ENCODE results near the gene RAPGEFL1. TPM values are rescaled to one million over a fixed set of nuclear protein-coding genes. Genes with fewer than 3 reads are reported as not detected.
"Not testable (repeated sequence)": the region's sequence is repeated elsewhere in the genome, so short reads cannot be mapped to it uniquely, and the experiment has no call there.

Gene RAPGEFL1
- total and polyA plus RNA-seq, 7 donors: 0.99 to 85.0 (median 4.3) TPM

GRCh38 chr17:40219594-40220338 is 42.5 kb downstream of the RAPGEFL1 start:
- peak overlapping the region; percentile 66 to 89 (median 72) for H3K4me3 ChIP-seq
- peaks cover 0 to 24% (median 20%) of the 10 kb centered on the region in 4 donors for H3K4me1 ChIP-seq
- intact Hi-C loops (cut with DNase I): loop anchor here (5.0 kb wide), 2 partner anchors 68 to 133 kb away; partner anchors contain the start of gene CDC6
- no peak for DNase-seq
- WGBS, 2 donors: 2% methylated on average over 24 of the region's 24 CpGs
- H3K27me3 ChIP-seq: no peaks in the 10 kb centered on the region
- H3K27ac ChIP-seq: peak overlapping the region; percentile 92 to 93 (median 92)
- TF ChIP-seq POLR2AphosphoS5 (IDR thresholded peaks at IDR 0.05) (no peak), EP300 (IDR thresholded peaks at IDR 0.05) (no peak), CTCF (IDR thresholded peaks at IDR 0.05) (no peak), POLR2A (IDR thresholded peaks at IDR 0.05) (no peak)
- no peaks in the 10 kb centered on the region for H3K9me3 ChIP-seq
- H3K36me3 ChIP-seq: no peaks in the 10 kb centered on the region

DNA sequence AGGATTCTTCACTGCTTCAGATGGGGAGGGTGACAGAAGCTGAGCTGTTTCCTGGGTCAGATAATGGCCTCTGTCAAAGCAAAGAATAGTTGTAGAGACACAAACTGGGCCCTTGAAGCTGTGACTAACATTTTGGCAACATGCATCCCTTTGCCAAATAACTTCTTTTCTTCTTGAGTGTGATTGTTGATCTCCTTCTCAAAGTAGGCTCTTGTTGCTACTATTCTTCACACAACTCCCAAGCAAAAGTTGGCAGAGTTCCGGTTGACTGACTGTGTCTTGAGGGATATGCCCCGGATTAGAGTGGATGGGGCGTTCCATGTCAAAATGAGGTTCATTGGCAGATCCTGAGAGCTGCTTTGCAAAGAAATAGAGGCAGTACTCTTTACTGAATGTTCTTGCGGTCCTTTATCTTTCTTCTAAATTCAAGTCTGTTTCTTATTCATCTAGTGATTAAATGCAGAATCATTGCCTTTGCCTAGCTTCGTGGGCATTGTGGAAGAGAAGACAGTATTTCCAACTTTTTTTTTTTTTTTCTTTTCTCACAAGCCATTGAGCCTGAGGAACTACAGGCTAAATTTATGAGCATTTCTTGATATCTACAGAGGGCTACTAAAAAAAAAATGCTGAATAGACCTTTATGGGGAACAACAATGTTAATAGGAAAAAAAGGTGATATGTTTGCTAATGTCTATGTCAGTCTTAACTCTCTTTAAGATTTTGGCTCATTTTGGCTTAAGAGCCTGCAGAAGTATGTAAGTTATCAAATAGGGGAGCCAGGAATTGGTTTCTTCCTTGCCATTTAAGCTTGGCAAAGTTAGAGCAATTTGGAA is 47.7 kb downstream of the RAPGEFL1 start:
- H3K9me3 ChIP-seq: no peaks in the 10 kb centered on the region
- no peak for DNase-seq
- H3K27ac ChIP-seq: peak overlapping the region; percentile 30 to 48 (median 41)
- H3K4me1 ChIP-seq: peaks cover 0 to 34% (median 29%) of the 10 kb centered on the region in 4 donors
- intact Hi-C loops (cut with DNase I): no loop called here
- H3K4me3 ChIP-seq: no peak overlapping the region
- 80 to 86% methylated on average over 5 of the region's 5 CpGs for WGBS, 2 donors
- no peaks in the 10 kb centered on the region for H3K27me3 ChIP-seq
- H3K36me3 ChIP-seq: peaks cover 0 to 19% (median 5%) of the 10 kb centered on the region in 4 donors
- TF ChIP-seq EP300 (IDR thresholded peaks at IDR 0.05) (no peak), CTCF (IDR thresholded peaks at IDR 0.05) (no peak), POLR2AphosphoS5 (IDR thresholded peaks at IDR 0.05) (no peak), POLR2A (IDR thresholded peaks at IDR 0.05) (no peak)

DNA sequence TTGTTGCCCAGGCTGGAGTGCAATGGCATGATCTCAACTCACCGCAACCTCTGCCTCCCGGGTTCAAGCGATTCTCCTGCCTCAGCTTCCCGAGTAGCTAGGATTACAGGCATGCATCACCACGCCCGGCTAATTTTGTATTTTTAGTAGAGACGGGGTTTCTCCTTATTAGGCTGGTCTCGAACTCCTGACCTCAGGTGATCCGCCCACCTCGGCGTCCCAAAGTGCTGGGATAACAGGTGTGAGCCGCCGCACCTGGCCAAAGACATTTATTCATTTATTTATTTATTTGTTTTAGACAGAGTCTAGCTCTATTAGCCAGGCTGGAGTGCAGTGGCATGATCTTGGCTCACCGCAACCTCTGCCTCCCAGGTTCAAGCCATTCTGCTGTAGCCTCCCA is 51.9 kb downstream of the RAPGEFL1 start:
- intact Hi-C loops (cut with DNase I); DNase-seq; H3K4me3 ChIP-seq; H3K9me3 ChIP-seq; H3K27ac ChIP-seq; H3K27me3 ChIP-seq: not testable (repeated sequence)
- Histone ChIP-seq H3K36me3 (peaks cover 0 to 36% (median 13%) of the 10 kb centered on the region in 4 donors), H3K4me1 (peaks cover 0 to 15% (median 15%) of the 10 kb centered on the region in 4 donors)
- 95 to 96% methylated on average over 14 of the region's 14 CpGs for WGBS, 2 donors

DNA sequence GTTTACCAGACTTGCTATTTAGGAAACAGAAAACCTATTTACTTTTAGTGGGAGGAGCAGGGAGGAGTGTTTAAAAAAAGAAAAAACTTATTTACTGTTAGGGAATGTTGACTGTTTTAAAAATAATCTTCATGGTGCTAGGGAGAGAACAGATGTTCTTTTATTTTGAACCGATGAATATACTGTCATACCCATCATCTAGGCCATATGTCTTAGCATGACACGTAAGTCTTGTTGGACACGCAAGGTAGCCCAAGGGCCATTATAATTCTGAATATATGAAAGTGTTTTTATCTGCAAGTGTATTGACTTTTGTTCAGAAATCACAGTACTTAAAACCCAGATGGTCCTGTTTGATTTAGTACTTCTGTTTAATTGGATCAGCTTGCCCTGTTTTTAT is 53.4 kb downstream of the RAPGEFL1 start:
- Histone ChIP-seq H3K9me3 (no peaks in the 10 kb centered on the region), H3K4me1 (peaks cover 0 to 1% (median 1%) of the 10 kb centered on the region in 4 donors), H3K4me3 (no peak overlapping the region), H3K36me3 (peaks cover 0 to 45% (median 13%) of the 10 kb centered on the region in 4 donors), H3K27me3 (no peaks in the 10 kb centered on the region), H3K27ac (no peak overlapping the region)
- TF ChIP-seq POLR2AphosphoS5 (IDR thresholded peaks at IDR 0.05): no peak
- TF ChIP-seq CTCF (IDR thresholded peaks at IDR 0.05): no peak
- no peak for TF ChIP-seq POLR2A (IDR thresholded peaks at IDR 0.05)
- TF ChIP-seq EP300 (IDR thresholded peaks at IDR 0.05): no peak
- no peak for DNase-seq
- intact Hi-C loops (cut with DNase I): no loop called here
- WGBS, 2 donors: 86 to 91% methylated on average over 3 of the region's 3 CpGs

DNA sequence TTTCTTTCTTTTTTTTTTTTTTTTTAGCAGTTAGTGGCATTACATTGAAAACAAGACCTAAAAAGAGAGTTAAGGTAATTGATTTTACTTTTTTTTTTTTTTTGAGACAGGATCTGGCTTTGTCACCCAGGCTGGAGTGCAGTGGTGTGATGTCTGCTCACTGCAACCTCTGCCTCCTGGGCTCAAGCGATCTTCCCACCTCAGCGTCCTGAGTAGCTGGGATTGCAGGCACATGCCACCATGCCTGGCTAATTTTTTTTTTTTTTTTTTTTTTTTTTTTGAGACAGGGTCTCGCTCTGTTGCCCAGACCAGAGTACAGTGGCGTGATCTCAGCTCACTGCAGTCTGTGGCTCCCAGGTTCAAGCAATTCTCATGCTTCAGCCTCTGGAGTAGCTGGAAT is 54.7 kb downstream of the RAPGEFL1 start:
- intact Hi-C loops (cut with DNase I); DNase-seq: not testable (repeated sequence)

More for the DNA sequence above, 54.7 kb downstream of the RAPGEFL1 start:
- H3K27ac ChIP-seq, H3K4me3 ChIP-seq, H3K9me3 ChIP-seq, H3K4me1 ChIP-seq, H3K27me3 ChIP-seq: not testable (repeated sequence)
- H3K36me3 ChIP-seq: peaks cover 0 to 39% (median 12%) of the 10 kb centered on the region in 4 donors
- 98% methylated on average over 4 of the region's 4 CpGs for WGBS, 2 donors
